Measurements from ENCODE around the gene UNC93B1. TPM values are rescaled to one million over a fixed set of nuclear protein-coding genes. Genes with fewer than 3 reads are reported as not detected.
"Not testable (repeated sequence)": the region's sequence is repeated elsewhere in the genome, so short reads cannot be mapped to it uniquely, and the experiment has no call there.

Gene UNC93B1
- total RNA-seq, 1 experiment from 2014 or later: 23.3 TPM

DNA sequence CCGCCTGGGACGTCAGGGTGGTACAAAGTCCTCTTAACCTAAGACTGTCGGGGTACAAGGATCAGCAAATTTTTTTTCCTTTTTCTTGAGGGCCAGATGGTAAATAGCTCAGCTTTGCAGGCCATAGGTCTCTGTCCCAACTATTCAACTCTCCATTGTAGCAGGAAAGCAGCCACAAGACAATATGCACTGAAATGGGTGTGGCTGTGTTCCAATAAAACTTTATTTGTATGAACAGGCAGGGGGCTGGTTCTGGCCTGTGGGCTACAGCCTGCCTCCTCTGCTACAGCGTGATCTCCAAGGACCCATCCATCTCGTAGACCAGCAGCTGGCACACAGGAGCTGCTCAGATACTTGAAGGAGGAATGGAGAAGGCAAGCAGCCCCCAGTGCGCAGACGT lies 56.1 kb downstream of the UNC93B1 start:
- not testable (repeated sequence) for H2BK15ac ChIP-seq (ENCODE audit: low read depth, low read length); H3K27me3 Mint-ChIP-seq (ENCODE audit: low read depth); H2AK5ac ChIP-seq (ENCODE audit: insufficient read length, low read length); H3K79me1 ChIP-seq (ENCODE audit: insufficient read depth, low read depth, low read length, poor library complexity, severe bottlenecking); H3K14ac ChIP-seq (ENCODE audit: insufficient read depth, low read length); H2BK12ac ChIP-seq (ENCODE audit: insufficient read length, low read depth, low read length); H3K9me3 Mint-ChIP-seq; H4K8ac ChIP-seq (replicated peaks; ENCODE audit: insufficient read length, low read depth, low read length); H3K9me3 ChIP-seq (ENCODE audit: control insufficient read depth, low read depth, low read length); H3K36me3 Mint-ChIP-seq (ENCODE audit: insufficient read depth in 1 of 3, low read depth in 3 of 3); H3K4ac ChIP-seq (ENCODE audit: low read depth, low read length); H2AFZ ChIP-seq (ENCODE audit: low read length); H3K4me2 ChIP-seq (ENCODE audit: insufficient read depth, insufficient read length, low read length); H3K23ac ChIP-seq (ENCODE audit: insufficient read length, low read depth, low read length); DNase-seq; H4K5ac ChIP-seq (ENCODE audit: insufficient read length, low read depth, low read length); H3K23me2 ChIP-seq (ENCODE audit: insufficient read length, low read depth, low read length, poor library complexity, severe bottlenecking); H2BK120ac ChIP-seq (ENCODE audit: low read depth, low read length, poor library complexity, severe bottlenecking); H2BK5ac ChIP-seq (ENCODE audit: insufficient read length, low read length); H4K20me1 ChIP-seq (ENCODE audit: control insufficient read depth, insufficient read depth, insufficient read length); H3K4me1 ChIP-seq (ENCODE audit: insufficient read depth, low read length); H2BK20ac ChIP-seq (ENCODE audit: low read depth, low read length, poor library complexity, severe bottlenecking); H3K4me3 Mint-ChIP-seq; H3K27ac ChIP-seq (ENCODE audit: insufficient read length, low read depth, low read length); H3K9ac ChIP-seq (ENCODE audit: extremely low read depth, insufficient read length, low read length); H3K27me3 ChIP-seq (ENCODE audit: insufficient read depth, low read length); H4K91ac ChIP-seq (ENCODE audit: insufficient read length, low read depth, low read length); H3K79me2 ChIP-seq (ENCODE audit: insufficient read depth, low read length); H3T11ph ChIP-seq (ENCODE audit: low read length); H3K56ac ChIP-seq (ENCODE audit: insufficient read length, low read depth, low read length); H3K18ac ChIP-seq (ENCODE audit: insufficient read length, low read depth, low read length); H3K27ac Mint-ChIP-seq
- peaks cover 26 to 28% of the 10 kb centered on the region in 2 experiments for H3K4me1 Mint-ChIP-seq
- no CpG with 5 or more reads among the region's 7 CpGs for WGBS (ENCODE audit: extremely low coverage, insufficient read length, low lambda C conversion rate)

DNA sequence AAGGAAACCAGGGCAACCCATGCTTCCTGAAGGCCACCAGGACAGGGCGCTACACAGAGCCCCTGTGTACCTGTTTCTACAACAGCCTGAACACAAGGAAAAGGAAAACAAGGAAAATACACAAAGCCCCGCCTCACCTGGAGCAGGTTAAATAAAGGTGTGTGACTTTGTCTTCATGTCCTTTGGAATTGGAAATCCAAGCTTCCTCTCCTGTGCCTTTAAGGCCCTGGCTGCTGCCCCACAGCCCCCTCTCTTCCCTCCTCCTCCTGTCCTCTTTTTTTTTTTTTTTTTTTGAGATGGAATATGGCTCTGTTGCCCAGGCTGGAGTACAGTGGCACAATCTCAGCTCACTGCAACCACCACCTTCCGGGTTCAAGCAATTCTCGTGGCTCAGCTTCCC lies 57.5 kb downstream of the UNC93B1 start:
- H3K9me3 Mint-ChIP-seq; H3K27me3 ChIP-seq (ENCODE audit: insufficient read depth, low read length); H3K27me3 Mint-ChIP-seq (ENCODE audit: low read depth); H2AK5ac ChIP-seq (ENCODE audit: insufficient read length, low read length); H3K79me2 ChIP-seq (ENCODE audit: insufficient read depth, low read length); H2BK120ac ChIP-seq (ENCODE audit: low read depth, low read length, poor library complexity, severe bottlenecking); H3K18ac ChIP-seq (ENCODE audit: insufficient read length, low read depth, low read length); DNase-seq; H3K36me3 Mint-ChIP-seq (ENCODE audit: insufficient read depth in 1 of 3, low read depth in 3 of 3); H3K4me2 ChIP-seq (ENCODE audit: insufficient read depth, insufficient read length, low read length); H2BK12ac ChIP-seq (ENCODE audit: insufficient read length, low read depth, low read length); H4K20me1 ChIP-seq (ENCODE audit: control insufficient read depth, insufficient read depth, insufficient read length); H3K4ac ChIP-seq (ENCODE audit: low read depth, low read length); H2AFZ ChIP-seq (ENCODE audit: low read length); H3K56ac ChIP-seq (ENCODE audit: insufficient read length, low read depth, low read length); H2BK15ac ChIP-seq (ENCODE audit: low read depth, low read length); H3K14ac ChIP-seq (ENCODE audit: insufficient read depth, low read length); H4K8ac ChIP-seq (replicated peaks; ENCODE audit: insufficient read length, low read depth, low read length); H4K91ac ChIP-seq (ENCODE audit: insufficient read length, low read depth, low read length); H3K23me2 ChIP-seq (ENCODE audit: insufficient read length, low read depth, low read length, poor library complexity, severe bottlenecking); H4K5ac ChIP-seq (ENCODE audit: insufficient read length, low read depth, low read length); H3K9ac ChIP-seq (ENCODE audit: extremely low read depth, insufficient read length, low read length); H3T11ph ChIP-seq (ENCODE audit: low read length); H3K23ac ChIP-seq (ENCODE audit: insufficient read length, low read depth, low read length); H3K4me1 ChIP-seq (ENCODE audit: insufficient read depth, low read length); H2BK5ac ChIP-seq (ENCODE audit: insufficient read length, low read length); H3K79me1 ChIP-seq (ENCODE audit: insufficient read depth, low read depth, low read length, poor library complexity, severe bottlenecking); H3K9me3 ChIP-seq (ENCODE audit: control insufficient read depth, low read depth, low read length); H2BK20ac ChIP-seq (ENCODE audit: low read depth, low read length, poor library complexity, severe bottlenecking); H3K27ac ChIP-seq (ENCODE audit: insufficient read length, low read depth, low read length); H3K4me3 Mint-ChIP-seq: not testable (repeated sequence)
- H3K27ac Mint-ChIP-seq: peak overlapping the region in 1 of 3 experiments; percentile 28; a peak in 1 of 7 replicates
- peaks cover 34 to 35% of the 10 kb centered on the region in 2 experiments for H3K4me1 Mint-ChIP-seq
- no CpG with 5 or more reads among the region's 4 CpGs for WGBS (ENCODE audit: extremely low coverage, insufficient read length, low lambda C conversion rate)

All from H9 (cell line).